RWPE1 (cell line): ENCODE results near the gene TMEM25.

Experiments
- CTCF ChIA-PET: fragments of 350-600 bp; sonication (Branson Sonifier 250); formaldehyde crosslinking; extraction: SDS; loops from one replicate; lab custom pipeline; 2021; lab: Yijun Ruan, JAX
- POLR2A ChIA-PET: fragments of 400-600 bp; formaldehyde crosslinking; extraction: SDS; loops from one replicate; lab custom pipeline; 2020; ENCODE audit warnings: antibody characterized with exemption; ENCODE audit not compliant: low non-redundant PET; lab: Yijun Ruan, JAX
- DNase-seq: peaks from one replicate; pipeline ENCODE4 v3.0.0; 2012; ENCODE audit warnings: low spot score
- H3K27ac ChIP-seq: fragments of 450-650 bp; 2 replicates; pipeline ENCODE4 v1.5.1; 2017
- TF ChIP-seq, protein P1 (sequence below): fragments of 450-650 bp; conservative IDR thresholded peaks from 2 replicates; pipeline ENCODE4 v1.5.1; 2017; ENCODE audit warnings: low read depth, mild to moderate bottlenecking

Gene TMEM25

DNA sequence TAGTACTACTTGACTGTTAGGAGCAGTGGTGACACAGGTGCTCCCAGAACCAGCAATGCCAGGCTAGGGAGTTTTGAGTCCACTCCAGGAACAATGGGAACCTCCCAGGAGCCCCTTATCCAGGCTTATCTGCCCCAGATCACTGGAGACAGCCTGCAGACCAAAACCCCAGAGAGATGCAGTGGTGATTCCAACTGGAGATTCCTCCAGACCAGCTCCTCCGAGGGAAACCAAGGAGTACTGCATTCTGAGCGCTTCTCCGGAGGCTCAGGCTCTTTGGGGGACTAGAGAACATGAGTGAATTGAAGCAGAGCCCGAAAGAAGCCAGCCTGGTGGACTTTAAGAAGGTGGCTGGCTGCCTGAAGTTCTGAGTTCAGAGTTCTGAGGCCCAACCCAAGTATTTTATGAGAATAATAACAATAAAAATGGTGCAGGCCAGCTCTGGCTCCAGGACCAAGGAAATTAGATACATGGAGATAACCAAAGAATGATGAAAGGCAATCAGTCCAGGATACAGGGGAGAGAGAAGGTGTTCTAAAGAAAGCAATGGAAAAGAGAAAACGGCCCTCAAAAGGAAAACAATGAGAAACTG, 1.3 kb upstream of the TMEM25 start:
- DNase-seq: no peak
- CTCF ChIA-PET: interaction anchor here (0.6 kb wide), 1 partner anchor 53 kb away, joined by 3 read pairs; no protein-coding TSS in a partner anchor
- TF ChIP-seq, protein P1, sequence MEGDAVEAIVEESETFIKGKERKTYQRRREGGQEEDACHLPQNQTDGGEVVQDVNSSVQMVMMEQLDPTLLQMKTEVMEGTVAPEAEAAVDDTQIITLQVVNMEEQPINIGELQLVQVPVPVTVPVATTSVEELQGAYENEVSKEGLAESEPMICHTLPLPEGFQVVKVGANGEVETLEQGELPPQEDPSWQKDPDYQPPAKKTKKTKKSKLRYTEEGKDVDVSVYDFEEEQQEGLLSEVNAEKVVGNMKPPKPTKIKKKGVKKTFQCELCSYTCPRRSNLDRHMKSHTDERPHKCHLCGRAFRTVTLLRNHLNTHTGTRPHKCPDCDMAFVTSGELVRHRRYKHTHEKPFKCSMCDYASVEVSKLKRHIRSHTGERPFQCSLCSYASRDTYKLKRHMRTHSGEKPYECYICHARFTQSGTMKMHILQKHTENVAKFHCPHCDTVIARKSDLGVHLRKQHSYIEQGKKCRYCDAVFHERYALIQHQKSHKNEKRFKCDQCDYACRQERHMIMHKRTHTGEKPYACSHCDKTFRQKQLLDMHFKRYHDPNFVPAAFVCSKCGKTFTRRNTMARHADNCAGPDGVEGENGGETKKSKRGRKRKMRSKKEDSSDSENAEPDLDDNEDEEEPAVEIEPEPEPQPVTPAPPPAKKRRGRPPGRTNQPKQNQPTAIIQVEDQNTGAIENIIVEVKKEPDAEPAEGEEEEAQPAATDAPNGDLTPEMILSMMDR: no peak
- POLR2A ChIA-PET: no interaction called here
- no peak overlapping the region for H3K27ac ChIP-seq

- peak; percentile 22 for DNase-seq
- peak overlapping the region; percentile 65 for H3K27ac ChIP-seq
- TF ChIP-seq, protein P1: no peak
- ChIA-PET CTCF (interaction anchor here (0.6 to 0.7 kb wide), 2 partner anchors 14 to 52 kb away, joined by 3 read pairs; no protein-coding TSS in a partner anchor), POLR2A (no interaction called here)
Measured at GRCh38 chr11:118530180-118530682, 761 bp upstream of the TMEM25 start.

- peak overlapping the region; percentile 65 for H3K27ac ChIP-seq
- CTCF ChIA-PET: no interaction called here
- POLR2A ChIA-PET: no interaction called here
- peak; percentile 22 for DNase-seq
- TF ChIP-seq, protein P1: no peak
Measured at GRCh38 chr11:118531597-118532084, 649 bp downstream of the TMEM25 start.

- CTCF ChIA-PET: interaction anchor here (0.5 kb wide), 1 partner anchor 742 kb away, joined by 5 read pairs; no protein-coding TSS in a partner anchor
- POLR2A ChIA-PET: no interaction called here
- DNase-seq: no peak
- peak overlapping the region; percentile 65 for H3K27ac ChIP-seq
- TF ChIP-seq, protein P1: no peak
Measured at GRCh38 chr11:118532091-118532490, 1.1 kb downstream of the TMEM25 start.

DNA sequence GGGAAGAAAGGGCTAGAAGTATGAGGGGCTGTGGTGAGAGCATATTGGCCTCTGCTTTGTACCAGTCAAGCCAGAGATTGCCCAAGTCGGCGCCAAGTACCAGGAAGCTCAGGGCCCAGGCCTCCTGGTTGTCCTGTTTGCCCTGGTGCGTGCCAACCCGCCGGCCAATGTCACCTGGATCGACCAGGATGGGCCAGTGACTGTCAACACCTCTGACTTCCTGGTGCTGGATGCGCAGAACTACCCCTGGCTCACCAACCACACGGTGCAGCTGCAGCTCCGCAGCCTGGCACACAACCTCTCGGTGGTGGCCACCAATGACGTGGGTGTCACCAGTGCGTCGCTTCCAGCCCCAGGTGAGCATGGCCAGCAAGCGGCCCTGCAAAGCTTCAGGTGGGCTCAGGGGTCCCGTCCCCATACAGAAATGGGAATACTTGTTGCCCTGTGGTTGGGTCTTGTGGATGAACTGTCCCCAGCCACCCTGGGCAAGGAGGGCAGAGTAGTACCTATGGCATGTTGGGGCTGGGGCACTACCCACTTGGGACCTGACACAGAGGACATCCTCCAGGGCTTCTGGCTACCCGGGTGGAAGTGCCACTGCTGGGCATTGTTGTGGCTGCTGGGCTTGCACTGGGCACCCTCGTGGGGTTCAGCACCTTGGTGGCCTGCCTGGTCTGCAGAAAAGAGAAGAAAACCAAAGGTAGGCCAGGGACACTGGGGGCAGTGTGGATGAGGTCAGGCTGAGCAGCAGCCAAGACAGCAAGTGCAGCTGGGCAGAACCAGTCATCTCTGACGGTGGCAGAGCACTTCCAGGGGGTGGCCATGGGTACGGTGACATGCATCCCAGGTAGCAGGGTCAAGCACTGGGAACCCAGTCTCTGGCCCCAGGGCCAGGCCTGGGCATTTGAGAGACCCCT, 2.1 kb downstream of the TMEM25 start:
- TF ChIP-seq, protein P1: no peak
- ChIA-PET POLR2A (interaction anchor here (0.5 kb wide), 1 partner anchor 106 kb away, joined by 3 read pairs; no protein-coding TSS in a partner anchor), CTCF (interaction anchor here (0.5 to 0.7 kb wide), 2 partner anchors 146 to 741 kb away, joined by 3 to 5 read pairs; no protein-coding TSS in a partner anchor)
- 0 out of 2 replicates have a peak overlapping the region, but pooled peaks have one; percentile 65 for H3K27ac ChIP-seq
- no peak for DNase-seq
